DMS79 (cell line): ENCODE measurements around the gene RHO.

Experiments used
- DNase-seq: peaks from one replicate; lab custom pipeline; 2025; lab: John Stamatoyannopoulos, UW

RHO gene

GRCh38 chr3:129519896-129520715 is 8.3 kb upstream of the RHO start:
- no peak for DNase-seq

GRCh38 chr3:129520960-129521359 is 7.5 kb upstream of the RHO start:
- DNase-seq = no peak

- no peak for DNase-seq
Measured at GRCh38 chr3:129521611-129522010, 6.8 kb upstream of the RHO start.

- no peak for DNase-seq
Measured at GRCh38 chr3:129522953-129523352, 5.5 kb upstream of the RHO start.

- DNase-seq = no peak
Measured at GRCh38 chr3:129524081-129524480, 4.4 kb upstream of the RHO start.

GRCh38 chr3:129525341-129525968 is 3.0 kb upstream of the RHO start:
- DNase-seq = no peak

- no peak for DNase-seq
Measured at GRCh38 chr3:129526121-129526900, 2.1 kb upstream of the RHO start.

GRCh38 chr3:129527262-129527661 is 1.2 kb upstream of the RHO start:
- DNase-seq = no peak

- no peak for DNase-seq
Measured at GRCh38 chr3:129529436-129530210, 1.2 kb downstream of the RHO start.

GRCh38 chr3:129530251-129530791 is 1.9 kb downstream of the RHO start:
- no peak for DNase-seq

GRCh38 chr3:129530821-129531220 is 2.4 kb downstream of the RHO start:
- DNase-seq = no peak

- DNase-seq = no peak
Measured at GRCh38 chr3:129531699-129532098, 3.3 kb downstream of the RHO start.

GRCh38 chr3:129532261-129532660 is 3.8 kb downstream of the RHO start:
- no peak for DNase-seq

GRCh38 chr3:129533406-129533805 is 5.0 kb downstream of the RHO start:
- DNase-seq = no peak

- no peak for DNase-seq
Measured at GRCh38 chr3:129534428-129535027, 6.1 kb downstream of the RHO start.

GRCh38 chr3:129535075-129535474 is 6.6 kb downstream of the RHO start:
- DNase-seq = no peak

GRCh38 chr3:129536374-129536667 is 7.9 kb downstream of the RHO start:
- DNase-seq = no peak

- no peak for DNase-seq
Measured at GRCh38 chr3:129536804-129537203, 8.4 kb downstream of the RHO start.

GRCh38 chr3:129539206-129539605 is 10.8 kb downstream of the RHO start:
- DNase-seq = no peak

GRCh38 chr3:129540776-129541516 is 12.5 kb downstream of the RHO start:
- DNase-seq = no peak

- no peak for DNase-seq
Measured at GRCh38 chr3:129542747-129543146, 14.3 kb downstream of the RHO start.
